NOMO-1 treated with DMSO at 0.1 percent for 48 hours (cell line): ENCODE data around the gene SAE1.

ENCODE experiments used
- DNase-seq: peaks from one replicate; lab custom pipeline; 2025; ENCODE audit not compliant: unreplicated experiment; lab: John Stamatoyannopoulos, UW

The SAE1 gene

DNA sequence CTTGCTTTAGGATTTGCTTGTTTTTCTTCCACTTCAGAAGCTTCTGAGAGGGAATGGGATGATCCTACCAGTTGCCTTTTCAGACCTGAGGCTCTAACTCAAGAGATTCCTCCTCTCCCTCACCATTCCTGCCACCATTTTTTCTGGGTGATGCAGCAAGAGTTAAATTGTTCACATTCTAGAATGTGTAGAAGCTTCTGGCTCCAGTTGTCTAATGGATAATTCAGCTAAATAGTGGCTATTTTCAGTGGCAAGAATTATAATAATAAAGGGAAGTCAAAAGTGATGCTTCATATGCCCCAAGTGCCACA is 79.5 kb downstream of the SAE1 start:
- no peak for DNase-seq

DNA sequence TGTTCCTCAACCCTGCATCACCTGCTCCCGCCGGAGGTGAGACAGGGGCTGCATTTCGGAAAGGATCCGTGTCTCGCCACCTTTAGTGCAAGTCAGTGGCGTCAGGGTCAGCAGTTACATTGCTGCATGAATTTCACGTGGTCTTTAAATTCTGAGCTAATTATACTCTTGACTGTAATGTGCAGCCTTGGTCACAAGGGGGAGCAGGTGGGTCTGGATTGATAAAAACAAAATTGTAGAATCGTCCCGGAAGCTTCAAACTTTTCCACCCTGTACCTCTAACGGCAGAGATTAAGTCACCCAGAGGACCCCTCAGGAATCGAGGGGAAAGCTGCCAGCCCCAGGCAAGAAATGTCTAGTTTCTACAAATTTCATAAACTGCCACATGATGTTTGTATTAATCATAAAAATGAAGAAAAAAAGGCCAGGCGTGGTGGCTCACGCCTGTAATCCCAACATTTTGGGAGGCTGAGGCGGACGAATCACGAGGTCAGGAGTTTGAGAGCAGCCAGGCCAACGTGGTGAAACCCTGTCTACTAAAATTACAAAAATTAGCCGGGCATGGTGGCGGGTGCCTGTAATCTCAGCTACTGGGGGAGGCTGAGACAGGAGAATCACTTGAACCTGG is 80.2 kb downstream of the SAE1 start:
- peak; percentile 79 for DNase-seq

DNA sequence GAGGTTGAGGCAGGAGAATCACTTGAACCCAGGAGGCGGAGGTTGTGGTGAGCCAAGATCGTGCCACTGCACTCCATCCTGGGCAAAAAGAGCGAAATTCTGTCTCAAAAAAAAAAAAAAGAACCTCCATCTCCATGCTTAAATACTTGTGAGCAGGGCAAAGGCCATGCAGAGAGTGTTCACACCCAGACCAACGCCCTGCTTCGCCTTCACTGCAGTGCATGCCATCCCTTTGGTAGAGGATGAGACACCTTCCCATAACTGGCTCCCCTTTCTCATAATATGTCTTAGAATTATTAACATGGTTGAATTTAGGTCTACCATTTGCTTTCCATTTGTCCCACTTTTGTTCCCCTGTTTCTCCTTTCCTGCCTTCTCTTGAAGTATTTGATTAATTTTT is 84.9 kb downstream of the SAE1 start:
- no peak for DNase-seq

DNA sequence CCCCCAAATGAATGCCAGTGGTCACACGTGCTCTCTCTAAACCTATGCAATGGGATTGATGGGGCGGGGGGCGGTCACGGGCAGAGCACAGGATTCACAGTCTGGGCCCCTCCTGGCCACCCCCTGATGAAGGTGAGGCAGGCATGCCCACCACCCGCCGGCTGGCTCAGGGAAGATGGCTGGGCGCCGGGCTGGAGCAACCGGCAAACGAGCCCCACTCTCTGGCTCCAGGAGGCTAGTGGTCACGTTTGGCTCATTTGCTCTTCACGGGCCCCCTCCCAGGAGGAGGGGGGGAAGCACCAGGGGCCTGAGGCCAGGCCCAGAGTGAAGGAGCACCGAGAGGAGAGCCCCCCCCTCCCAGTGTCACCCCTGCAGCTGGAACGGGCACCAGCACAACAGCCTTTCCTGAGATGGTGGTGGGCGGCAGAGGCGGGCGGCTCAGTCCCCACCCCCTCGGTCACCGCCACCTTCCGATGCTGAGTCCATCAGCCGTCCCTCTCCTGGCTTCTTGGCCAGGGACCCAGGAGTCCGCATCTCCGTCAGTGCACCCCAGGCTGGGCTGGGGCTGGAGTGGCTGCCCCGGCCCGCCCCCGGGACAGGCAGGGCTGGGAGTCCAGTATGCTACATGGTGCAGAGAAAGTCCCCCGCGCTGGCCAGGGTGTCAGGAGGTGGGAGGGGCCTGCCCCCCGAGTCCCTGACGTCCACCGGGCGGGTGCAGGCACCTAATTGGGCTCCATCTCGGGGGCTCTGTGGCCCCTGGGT is 90.6 kb downstream of the SAE1 start:
- DNase-seq, result no peak

DNA sequence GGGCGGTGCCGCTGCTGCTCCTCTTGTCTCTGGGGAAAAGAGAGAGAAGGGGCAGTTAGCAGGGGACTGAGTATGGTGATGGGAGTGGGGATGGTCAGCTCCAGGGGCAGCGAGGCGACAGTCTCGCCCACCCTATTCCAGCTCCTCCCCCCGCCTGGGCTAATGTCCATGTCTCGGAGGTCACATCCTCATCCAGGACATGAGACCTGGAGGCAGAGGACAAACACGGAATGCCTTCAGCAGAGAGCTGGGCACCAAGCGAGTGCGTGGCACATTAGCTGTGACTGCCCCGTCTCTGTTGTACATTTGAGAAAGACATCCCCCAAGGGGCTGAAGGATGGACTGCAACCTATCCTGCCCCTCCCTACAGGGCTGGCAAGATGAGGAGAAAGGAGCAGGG is 91.3 kb downstream of the SAE1 start:
- DNase-seq, result no peak

DNA sequence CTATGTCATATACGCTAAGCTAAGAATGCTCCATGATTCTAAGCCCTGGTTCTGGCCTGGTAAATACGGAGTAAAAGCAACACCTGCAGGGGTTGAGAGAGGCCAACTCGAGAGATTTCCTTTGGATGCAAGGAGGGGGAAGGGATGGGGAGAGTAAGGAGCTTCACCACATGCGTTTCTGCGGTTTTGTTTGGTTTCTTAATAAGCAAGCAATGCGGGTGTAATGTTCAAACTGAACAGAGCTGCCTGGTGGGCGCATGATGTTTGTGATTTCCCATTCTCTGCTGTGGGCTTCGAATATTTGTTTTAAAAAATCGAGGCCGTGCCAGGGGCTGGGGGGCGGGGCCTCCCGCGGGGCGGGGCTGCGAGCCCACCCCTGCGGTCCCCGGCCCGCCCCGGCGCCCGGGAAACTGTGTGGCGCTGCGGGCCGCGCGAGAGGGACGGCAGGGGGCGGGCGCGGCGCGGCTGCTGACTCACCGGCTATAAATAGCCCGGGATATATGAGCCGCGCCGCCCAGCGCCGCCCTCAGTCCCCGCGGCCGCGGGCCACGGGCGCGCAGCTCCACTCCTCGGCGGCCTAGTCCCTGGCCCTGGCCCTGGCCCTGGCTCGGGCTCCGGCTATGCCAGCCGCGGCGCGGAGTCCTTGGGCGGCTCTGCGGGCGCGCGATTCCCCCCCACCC is 95.3 kb downstream of the SAE1 start:
- peak; percentile 61 for DNase-seq

DNA sequence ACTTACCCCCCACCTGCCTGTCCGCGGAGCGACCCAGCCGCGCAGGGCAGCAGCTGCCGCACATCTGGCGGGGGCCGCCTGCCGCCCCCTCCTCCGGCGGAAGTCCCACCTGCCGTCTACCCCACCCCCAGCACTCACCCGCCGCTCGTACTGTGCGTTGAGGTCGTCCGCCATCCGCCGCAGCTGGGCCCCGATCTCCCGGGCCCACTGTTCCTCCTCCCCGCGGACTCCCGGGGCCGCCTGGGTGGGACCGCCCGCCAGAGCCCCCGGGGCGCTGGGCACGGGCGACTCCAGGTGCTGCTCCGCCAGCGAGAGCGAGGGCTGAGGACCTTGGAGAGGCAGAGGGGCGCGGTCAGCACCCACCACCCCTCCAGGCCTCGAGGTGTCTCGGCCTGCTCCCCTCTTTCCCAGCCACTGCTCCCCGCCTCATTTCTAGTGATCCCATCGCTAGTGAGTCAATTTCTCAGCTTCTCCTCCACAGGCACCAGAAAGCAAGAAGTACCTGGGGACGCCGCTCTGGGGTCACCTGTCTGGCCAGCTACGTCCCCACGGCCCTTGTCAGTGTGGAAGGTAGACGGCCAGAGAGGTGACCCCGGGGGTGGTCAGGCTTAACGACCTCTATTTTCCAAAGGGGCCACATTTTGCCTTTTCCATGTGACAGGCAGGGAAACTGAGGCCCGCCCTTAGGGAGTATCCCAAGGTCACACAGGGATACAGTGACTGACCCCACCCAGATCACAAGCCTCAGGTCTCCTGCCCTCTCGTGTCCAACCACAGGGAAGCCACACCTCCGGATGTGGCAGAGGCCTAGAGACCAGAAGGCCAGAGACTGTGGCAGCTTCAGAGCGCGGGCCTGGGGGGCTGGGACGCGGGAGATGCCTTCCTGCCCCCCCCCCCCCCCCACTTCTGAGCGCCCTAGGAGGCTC is 96.1 kb downstream of the SAE1 start:
- peak; percentile 86 for DNase-seq

DNA sequence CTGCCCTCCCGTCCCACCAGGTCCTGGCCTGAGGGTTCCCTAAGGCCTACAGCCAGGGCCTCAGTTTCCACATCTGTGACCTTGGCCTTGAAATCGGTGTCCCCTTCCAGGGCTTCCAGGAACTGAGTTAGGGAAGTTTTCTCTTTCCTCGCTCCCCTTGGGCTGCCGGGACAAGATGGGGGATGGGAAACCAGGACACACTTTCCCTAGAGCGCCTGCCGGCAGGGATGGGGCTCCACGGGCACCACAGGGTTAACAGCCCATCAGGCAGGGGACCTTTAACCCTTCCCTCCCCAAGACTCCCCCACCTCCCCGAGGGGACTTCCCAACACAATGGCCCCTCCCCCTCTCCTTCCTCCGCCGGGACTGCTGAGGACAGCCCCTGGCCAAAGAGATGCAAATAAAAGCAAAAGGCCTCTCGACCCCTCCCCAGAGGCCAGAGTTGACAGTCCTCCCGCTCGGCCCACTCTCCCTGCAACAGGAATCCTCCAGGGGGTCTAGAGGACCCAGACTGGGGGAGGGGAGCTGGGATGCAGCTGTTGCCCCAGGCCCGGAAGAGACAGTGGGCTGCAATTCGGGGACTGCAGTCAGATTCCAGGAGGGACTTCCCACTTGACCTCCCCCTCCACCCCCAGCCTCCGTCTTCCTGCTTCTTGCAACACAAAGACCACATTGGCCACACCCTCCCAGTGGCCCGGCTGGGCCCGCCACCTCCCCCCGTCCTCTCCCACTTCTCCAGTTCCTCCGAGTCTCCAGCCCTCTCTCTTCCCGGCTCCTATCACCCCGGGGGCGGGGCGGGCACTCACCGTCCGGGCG is 96.9 kb downstream of the SAE1 start:
- peak; percentile 76 for DNase-seq

DNA sequence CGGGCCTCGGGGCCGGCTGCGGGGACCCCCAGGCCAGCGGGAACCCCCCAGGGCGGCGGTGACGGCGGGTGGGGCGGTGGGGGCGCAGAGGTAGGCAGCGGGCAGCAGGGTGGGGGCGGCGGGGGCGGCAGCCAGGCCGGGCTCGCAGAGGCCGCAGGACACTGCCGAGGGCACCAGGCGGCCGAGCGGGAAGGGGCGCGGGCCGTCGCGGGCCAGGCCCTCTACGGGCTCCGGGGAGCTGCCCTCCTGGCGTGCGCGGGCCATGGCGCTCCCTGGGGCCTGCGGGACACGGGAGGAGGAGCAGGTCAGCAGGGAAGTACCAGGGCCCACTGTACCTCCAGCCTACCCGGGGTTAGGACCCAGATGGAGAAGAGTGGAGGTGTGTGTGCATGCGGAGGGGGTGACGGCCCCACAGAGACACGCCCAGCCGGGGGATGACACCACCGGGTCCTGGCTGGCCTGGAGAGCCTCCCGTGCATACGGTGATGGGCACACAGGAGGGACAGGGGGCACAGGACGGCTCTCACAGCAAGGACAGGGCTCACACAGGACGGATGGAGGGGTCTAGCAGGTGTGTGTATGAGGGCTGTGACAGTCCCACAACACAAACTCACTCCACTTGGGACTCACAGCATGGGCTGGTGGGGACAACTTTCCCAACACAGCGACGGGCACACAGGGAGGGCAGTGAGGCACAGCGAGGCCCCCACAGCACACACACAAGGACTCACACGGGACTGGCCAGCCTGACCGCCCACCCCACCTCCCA is 97.7 kb downstream of the SAE1 start:
- DNase-seq, result peak; percentile 59

DNA sequence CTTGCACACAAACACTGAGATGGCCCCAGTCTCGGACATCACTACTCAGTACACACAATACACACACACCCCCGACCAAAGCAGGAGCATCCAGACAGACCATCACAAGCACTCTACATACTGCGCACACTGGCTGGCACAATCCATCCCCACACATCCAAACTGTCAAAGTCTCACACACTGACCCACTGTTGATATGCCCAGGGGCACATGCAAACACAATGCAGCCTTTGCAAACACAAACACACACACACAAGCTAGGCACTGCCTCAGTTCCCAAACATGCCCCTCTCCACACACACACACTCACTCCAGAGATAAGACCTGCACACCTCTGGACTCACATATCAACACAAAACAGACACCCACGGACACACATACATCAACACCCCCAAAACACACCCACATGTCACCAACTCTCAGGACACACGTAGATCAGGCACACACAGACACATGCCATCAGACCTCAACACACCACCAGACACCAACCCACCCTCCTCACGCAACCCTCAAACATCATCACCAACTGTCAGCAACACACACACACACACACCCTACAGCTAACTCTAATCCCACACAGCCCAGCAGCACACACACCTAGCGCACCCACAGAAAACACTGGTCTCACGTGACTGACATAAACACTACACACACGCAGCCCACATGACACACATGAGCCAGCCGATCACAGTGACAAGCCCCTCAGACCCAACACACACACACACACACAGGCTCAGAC is 98.5 kb downstream of the SAE1 start:
- no peak for DNase-seq

DNA sequence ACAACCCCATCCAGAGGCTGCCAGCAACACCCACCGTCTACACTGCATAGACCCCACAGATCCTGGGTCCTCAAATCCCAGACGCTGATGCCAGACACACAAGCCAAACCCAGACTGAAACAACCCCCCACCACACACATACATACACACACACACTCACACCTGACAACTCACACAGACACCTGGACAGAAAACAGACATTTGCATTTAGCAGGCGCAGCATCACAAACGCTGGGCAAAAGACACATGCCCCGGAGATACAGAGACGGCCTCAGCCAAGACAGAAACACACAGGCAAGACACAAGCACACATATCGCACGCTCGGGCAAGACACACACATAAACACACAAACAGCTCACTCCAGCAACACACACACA is 99.0 kb downstream of the SAE1 start:
- no peak for DNase-seq

DNA sequence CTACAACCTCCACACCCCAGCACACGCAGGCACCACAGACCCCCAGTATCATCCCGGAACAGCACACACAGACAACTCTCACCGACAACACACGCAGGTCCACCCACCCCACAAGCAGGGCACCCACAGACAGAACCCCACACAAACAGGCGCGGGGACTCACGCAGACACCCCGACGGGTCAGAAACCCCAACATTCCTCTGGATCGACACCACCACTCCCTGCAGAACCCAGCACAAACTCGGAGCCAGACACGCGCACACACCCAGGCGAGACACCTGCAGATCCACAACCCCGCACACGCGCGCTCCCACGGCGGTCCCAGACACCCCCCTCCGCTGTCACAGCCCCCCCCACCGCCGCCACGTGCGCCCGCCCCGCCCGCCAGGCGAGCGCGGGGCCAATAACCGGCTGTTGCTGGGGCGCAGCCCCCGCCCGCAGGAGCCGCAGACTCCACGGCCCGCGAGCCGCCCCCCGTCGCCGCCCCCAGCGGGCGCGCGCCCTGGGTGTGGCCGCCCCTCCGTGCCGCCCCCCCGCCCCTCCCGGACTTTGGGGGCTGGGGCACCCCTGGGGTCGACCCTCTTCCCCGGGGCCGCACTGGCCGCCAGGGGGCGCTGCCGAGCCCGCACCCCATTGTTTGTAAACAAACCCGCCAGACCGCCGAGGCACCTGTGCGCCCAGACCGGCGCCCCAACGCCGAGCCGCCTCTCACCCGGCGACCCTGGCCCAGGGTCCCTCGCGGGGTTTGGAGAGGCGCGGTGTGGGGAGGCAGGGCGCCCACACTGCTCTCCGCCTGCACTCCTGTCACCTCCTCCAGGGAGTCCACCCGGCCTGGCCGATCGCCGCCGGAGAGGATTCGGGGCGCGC is 99.7 kb downstream of the SAE1 start:
- DNase-seq, result no peak

DNA sequence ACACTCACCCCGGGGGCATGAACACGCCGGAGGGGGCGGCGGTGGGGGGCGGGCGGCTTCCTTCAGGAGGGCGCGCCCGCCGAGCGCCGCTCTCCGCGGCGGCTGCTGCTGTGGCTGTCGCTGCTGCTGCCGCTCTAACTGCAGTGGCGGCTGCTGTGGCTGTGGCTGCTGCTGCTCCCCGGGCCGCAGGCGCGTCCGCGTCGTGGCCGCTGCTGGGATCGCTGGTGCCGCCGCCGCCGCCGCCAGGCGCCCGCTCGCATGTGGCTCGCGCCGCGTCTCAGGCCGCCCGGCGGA is 100.2 kb downstream of the SAE1 start, which contains the start of gene BBC3:
TSS of gene BBC3 (minus strand) at position 279 of the 294 bp plus-strand sequence. CDS start 2,768 bp downstream, outside the sequence.
- no peak for DNase-seq

DNA sequence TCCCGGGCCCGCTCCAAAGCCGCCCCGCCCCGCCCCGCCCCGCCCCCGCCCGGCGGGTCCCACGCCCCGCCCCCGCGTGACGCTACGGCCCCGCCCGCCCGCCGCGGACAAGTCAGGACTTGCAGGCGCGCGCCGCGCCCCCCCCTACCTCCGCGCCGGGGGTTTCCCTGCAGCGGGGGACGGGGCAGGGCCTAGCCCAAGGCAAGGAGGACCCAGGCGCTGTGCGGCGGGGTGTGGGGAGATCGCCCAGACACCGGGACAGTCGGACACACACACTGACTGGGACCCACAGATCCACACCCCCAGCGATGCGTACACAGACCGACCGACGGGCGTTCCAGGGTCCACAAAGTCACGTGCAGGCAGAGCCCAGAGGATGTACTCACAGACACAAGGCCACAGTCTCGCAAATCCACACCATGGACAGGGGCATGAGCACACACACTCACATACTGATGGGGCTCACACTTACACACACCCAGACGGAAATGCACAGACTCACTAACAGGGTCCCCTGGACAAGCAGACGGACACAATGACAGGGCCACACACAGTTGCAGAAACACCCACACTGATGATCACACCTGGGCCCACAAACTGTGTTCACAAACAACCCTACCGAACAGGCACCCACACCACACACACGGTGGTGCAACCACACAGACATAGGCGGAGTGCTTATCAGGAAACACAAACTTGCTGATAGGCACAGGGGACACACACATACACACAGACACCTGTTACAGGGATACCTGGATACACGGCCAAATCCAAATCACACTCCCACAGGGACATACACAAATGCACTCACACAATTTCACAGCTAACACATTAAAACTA is 100.8 kb downstream of the SAE1 start:
- peak; percentile 68 for DNase-seq

DNA sequence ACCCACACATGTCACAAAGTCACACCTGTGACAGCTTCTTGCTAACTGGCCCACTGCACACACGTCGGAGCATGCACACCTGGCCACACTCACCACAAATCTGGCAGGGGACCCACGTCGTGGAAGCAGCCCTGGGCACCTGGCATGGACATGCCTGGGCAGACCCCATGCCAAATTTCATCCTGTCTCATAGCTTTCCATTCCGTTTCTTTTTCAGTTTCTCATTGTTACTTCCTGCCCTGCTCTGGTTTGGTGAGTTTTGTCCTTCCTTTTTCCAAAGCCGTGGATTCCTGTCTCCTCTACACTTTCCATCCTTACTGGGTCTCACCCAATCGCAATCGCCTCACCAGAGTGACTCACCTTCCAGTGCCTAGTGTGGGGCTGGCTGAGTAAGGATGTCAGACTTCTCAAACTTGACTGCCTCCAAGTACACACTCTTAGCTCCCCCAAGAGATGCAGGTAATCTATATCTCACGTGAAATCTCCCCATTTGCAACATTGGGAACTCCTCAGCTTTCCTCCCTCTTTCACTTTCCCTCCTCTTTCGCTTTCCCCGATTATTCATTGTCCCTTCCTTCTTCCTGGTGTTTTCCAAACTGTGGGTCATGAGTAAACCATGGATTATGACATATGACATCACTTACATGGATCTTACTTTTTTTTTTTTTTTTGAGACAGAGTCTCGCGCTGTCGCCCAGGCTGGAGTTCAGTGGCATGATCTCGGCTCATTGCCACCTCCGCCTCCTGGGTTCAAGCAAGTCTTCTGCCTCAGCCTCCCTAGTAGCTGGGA is 102.0 kb downstream of the SAE1 start:
- DNase-seq, result no peak

DNA sequence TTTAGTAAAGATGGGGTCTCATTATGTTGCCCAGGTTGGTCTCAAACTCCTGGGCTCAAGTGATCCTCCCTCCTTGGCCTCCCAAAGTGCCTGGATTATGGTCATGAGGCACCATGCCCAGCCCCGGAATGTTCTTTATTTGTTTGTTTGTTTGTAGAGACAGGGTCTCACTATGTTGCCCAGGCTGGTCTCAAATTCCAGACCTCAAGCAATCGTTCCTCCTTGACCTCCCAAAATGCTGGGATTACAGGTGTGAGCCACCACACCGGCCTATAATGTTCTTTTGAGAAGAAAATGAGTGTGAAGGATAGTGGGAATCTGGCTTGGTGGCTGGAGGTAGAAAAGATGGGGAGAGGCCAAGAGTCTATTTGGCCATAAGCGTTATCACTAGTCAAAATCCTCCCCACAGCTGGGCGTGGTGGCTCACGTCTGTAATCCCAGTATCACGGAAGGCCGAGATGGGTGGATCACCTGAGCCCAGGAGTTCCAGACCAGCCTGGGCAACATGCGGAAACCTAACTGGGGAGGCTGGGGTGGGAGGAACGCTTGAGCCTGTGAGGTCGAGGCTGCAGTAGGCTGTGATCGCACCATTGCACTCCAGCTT is 105.5 kb downstream of the SAE1 start:
- DNase-seq, result no peak
